ENCODE measurements around the gene LINC00305.

LINC00305 gene

DNA sequence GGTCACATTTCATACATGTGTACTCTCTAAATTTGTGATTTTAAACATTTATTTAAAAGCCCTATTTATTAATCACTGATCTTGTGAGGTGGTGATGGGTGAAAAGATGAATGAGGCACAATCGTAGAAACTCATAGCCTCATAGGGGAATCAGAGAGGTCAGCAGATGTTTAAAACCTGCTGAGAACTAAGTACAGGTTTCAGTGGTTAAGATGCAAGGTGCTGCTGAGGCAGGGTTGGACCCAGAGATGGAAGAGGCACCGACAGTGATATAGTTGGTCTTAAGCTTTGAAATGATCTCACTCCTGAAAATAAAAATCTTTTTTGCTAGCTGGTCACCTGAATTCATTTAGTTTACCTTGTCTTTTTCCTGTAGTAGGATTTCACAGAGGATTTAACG lies 49.6 kb downstream of the LINC00305 start:
- Histone ChIP-seq H3K4me2 (ENCODE audit: low read depth, low read length, poor library complexity, severe bottlenecking) (no peak overlapping the region), H3K9me3 (ENCODE audit: insufficient read depth, low read depth, low read length) (no peaks in the 10 kb centered on the region), H3K79me2 (ENCODE audit: insufficient read depth, low read length) (no peaks in the 10 kb centered on the region), H2AFZ (ENCODE audit: low read length) (no peak overlapping the region), H3F3A (ENCODE audit: low read depth) (no peaks in the 10 kb centered on the region), H4K20me1 (ENCODE audit: insufficient read depth, low read length, poor library complexity, severe bottlenecking) (no peaks in the 10 kb centered on the region), H3K9me2 (replicated peaks; ENCODE audit: low read depth, low read length) (no peaks in the 10 kb centered on the region), H3K36me3 (ENCODE audit: insufficient read depth, low read length) (no peaks in the 10 kb centered on the region), H3K27me3 (ENCODE audit: insufficient read depth, low read length, poor library complexity, severe bottlenecking) (no peaks in the 10 kb centered on the region), H3K4me1 (ENCODE audit: insufficient read depth, low read length, poor library complexity, severe bottlenecking) (no peaks in the 10 kb centered on the region), H3K9ac (ENCODE audit: low read depth, low read length, poor library complexity, severe bottlenecking) (no peak overlapping the region), H3K4me3 (ENCODE audit: low read length, poor library complexity, severe bottlenecking) (no peak overlapping the region)
- TF ChIP-seq, protein P1, sequence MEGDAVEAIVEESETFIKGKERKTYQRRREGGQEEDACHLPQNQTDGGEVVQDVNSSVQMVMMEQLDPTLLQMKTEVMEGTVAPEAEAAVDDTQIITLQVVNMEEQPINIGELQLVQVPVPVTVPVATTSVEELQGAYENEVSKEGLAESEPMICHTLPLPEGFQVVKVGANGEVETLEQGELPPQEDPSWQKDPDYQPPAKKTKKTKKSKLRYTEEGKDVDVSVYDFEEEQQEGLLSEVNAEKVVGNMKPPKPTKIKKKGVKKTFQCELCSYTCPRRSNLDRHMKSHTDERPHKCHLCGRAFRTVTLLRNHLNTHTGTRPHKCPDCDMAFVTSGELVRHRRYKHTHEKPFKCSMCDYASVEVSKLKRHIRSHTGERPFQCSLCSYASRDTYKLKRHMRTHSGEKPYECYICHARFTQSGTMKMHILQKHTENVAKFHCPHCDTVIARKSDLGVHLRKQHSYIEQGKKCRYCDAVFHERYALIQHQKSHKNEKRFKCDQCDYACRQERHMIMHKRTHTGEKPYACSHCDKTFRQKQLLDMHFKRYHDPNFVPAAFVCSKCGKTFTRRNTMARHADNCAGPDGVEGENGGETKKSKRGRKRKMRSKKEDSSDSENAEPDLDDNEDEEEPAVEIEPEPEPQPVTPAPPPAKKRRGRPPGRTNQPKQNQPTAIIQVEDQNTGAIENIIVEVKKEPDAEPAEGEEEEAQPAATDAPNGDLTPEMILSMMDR (conservative IDR thresholded peaks at IDR 0.05; ENCODE audit: low read length): no peak
- no peak for TF ChIP-seq EZH2phosphoT487 (IDR thresholded peaks at IDR 0.05; ENCODE audit: borderline replicate concordance)

DNA sequence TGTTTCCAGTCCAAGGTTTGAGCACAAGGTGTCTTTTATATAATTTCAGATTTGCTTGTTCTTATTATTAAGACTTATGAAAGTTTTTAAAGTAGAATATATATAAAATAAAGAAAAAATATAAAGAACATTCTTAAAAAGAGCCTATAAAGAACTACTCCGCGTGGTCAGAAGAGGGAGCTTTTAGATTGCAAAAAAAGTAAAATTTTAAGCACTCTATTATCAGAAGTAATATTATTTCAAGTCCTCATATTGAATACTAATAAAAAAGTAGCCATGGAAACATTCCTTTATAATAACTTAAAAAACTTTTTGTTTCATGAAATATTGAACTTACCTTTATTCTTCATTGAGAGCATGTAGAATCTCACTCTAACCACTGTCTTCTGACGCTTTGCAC lies 51.4 kb downstream of the LINC00305 start:
- Histone ChIP-seq H3K79me2 (ENCODE audit: insufficient read depth, low read length) (no peaks in the 10 kb centered on the region), H4K20me1 (ENCODE audit: insufficient read depth, low read length, poor library complexity, severe bottlenecking) (no peaks in the 10 kb centered on the region), H3K9me3 (ENCODE audit: insufficient read depth, low read depth, low read length) (no peaks in the 10 kb centered on the region), H3K36me3 (ENCODE audit: insufficient read depth, low read length) (no peaks in the 10 kb centered on the region), H3K27me3 (ENCODE audit: insufficient read depth, low read length, poor library complexity, severe bottlenecking) (no peaks in the 10 kb centered on the region), H3K4me1 (ENCODE audit: insufficient read depth, low read length, poor library complexity, severe bottlenecking) (no peaks in the 10 kb centered on the region), H2AFZ (ENCODE audit: low read length) (no peak overlapping the region), H3K4me3 (ENCODE audit: low read length, poor library complexity, severe bottlenecking) (no peak overlapping the region), H3K9me2 (replicated peaks; ENCODE audit: low read depth, low read length) (no peaks in the 10 kb centered on the region), H3K4me2 (ENCODE audit: low read depth, low read length, poor library complexity, severe bottlenecking) (no peak overlapping the region), H3K9ac (ENCODE audit: low read depth, low read length, poor library complexity, severe bottlenecking) (no peak overlapping the region), H3F3A (ENCODE audit: low read depth) (no peaks in the 10 kb centered on the region)
- TF ChIP-seq, protein P1 (conservative IDR thresholded peaks at IDR 0.05; ENCODE audit: low read length): peak; percentile 35
- no peak for TF ChIP-seq EZH2phosphoT487 (IDR thresholded peaks at IDR 0.05; ENCODE audit: borderline replicate concordance)

DNA sequence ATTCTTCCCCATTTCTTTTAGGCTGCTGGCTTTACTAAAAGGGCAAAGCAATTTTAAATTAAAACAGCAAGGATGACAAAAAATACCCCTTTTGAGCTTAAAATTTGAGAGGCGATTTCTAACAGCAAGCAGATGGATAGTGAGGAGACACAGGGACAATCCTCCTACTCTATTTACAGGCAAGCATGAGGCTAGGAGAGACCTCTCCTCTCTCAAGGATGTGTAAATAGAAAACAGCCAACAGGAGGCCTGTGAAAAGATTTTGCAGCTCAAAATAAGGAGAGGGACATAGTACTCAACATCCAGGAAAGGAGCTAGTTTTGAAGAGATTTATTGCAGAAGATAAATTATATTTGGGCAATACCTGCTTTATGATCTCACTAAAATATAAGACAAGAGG lies 53.8 kb downstream of the LINC00305 start:
- H3K36me3 ChIP-seq (ENCODE audit: insufficient read depth, low read length): no peaks in the 10 kb centered on the region
- H3K4me1 ChIP-seq (ENCODE audit: insufficient read depth, low read length, poor library complexity, severe bottlenecking): no peaks in the 10 kb centered on the region
- TF ChIP-seq, protein P1 (conservative IDR thresholded peaks at IDR 0.05; ENCODE audit: low read length): no peak
- no peak for TF ChIP-seq EZH2phosphoT487 (IDR thresholded peaks at IDR 0.05; ENCODE audit: borderline replicate concordance)
- no peaks in the 10 kb centered on the region for H3K27me3 ChIP-seq (ENCODE audit: insufficient read depth, low read length, poor library complexity, severe bottlenecking)
- no peaks in the 10 kb centered on the region for H3K9me3 ChIP-seq (ENCODE audit: insufficient read depth, low read depth, low read length)
- H3K79me2 ChIP-seq (ENCODE audit: insufficient read depth, low read length): no peaks in the 10 kb centered on the region
- H3K9me2 ChIP-seq (replicated peaks; ENCODE audit: low read depth, low read length): no peaks in the 10 kb centered on the region
- H3F3A ChIP-seq (ENCODE audit: low read depth): no peaks in the 10 kb centered on the region
- no peak overlapping the region for H3K9ac ChIP-seq (ENCODE audit: low read depth, low read length, poor library complexity, severe bottlenecking)
- no peak overlapping the region for H2AFZ ChIP-seq (ENCODE audit: low read length)
- no peaks in the 10 kb centered on the region for H4K20me1 ChIP-seq (ENCODE audit: insufficient read depth, low read length, poor library complexity, severe bottlenecking)
- no peak overlapping the region for H3K4me2 ChIP-seq (ENCODE audit: low read depth, low read length, poor library complexity, severe bottlenecking)
- no peak overlapping the region for H3K4me3 ChIP-seq (ENCODE audit: low read length, poor library complexity, severe bottlenecking)
